ENCODE data around the gene PI16. TPM values are rescaled to one million over a fixed set of nuclear protein-coding genes. Genes with fewer than 3 reads are reported as not detected.

PI16 gene
- total RNA-seq, 2 donors from 2014 or later, result 1.2 to 2.6 TPM

GRCh38 chr6:36980129-36980528 lies 25.6 kb downstream of the PI16 start:
- intact Hi-C loops (cut with DNase I), result loop anchor here (10.0 kb wide), 1 partner anchor 215 kb away; no protein-coding TSS in a partner anchor
- DNase-seq, result no peak
- Histone ChIP-seq H3K4me3 (no peak overlapping the region), H3K36me3 (peaks cover 21% of the 10 kb centered on the region), H3K9me3 (no peaks in the 10 kb centered on the region), H3K27ac (no peak overlapping the region), H3K9ac (ENCODE audit: low read depth in 2 of 2, low read length in 2 of 2) (no peak overlapping the region), H3K27me3 (no peaks in the 10 kb centered on the region), H3K4me1 (peaks cover 2% of the 10 kb centered on the region)
- TF ChIP-seq CTCF (IDR thresholded peaks at IDR 0.05), result no peak

- no peak for TF ChIP-seq CTCF (IDR thresholded peaks at IDR 0.05)
- no peak overlapping the region for H3K27ac ChIP-seq
- peaks cover 2% of the 10 kb centered on the region for H3K4me1 ChIP-seq
- intact Hi-C loops (cut with DNase I), result loop anchor here (10.0 kb wide), 1 partner anchor 216 kb away; no protein-coding TSS in a partner anchor
- H3K4me3 ChIP-seq, result no peak overlapping the region
- no peaks in the 10 kb centered on the region for H3K27me3 ChIP-seq
- no peaks in the 10 kb centered on the region for H3K9me3 ChIP-seq
- no peak overlapping the region for H3K9ac ChIP-seq (ENCODE audit: low read depth in 2 of 2, low read length in 2 of 2)
- peaks cover 16% of the 10 kb centered on the region for H3K36me3 ChIP-seq
- DNase-seq, result no peak
Observed at GRCh38 chr6:36980876-36981619, 26.5 kb downstream of the PI16 start.

DNA sequence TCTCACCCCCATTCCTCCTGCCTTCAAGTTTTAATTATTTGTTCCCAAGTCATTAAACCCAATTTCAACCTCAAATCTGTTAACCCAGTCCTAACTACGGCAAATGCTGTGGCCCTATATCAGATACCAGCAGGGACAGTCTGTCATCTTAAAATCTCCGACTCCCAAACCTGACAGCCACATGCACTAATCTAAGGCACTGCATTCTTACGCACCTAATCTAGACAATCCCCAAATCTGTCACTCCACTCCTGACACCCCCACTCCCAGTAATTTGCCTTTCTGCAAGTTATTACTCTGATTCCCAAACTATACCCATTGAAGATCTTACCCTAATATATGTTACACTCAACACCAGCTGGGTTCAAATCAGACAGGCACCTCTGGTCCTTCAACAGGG lies 29.0 kb downstream of the PI16 start:
- no peaks in the 10 kb centered on the region for H3K9me3 ChIP-seq
- no peak overlapping the region for H3K9ac ChIP-seq (ENCODE audit: low read depth in 2 of 2, low read length in 2 of 2)
- H3K27ac ChIP-seq, result no peak overlapping the region
- no peak overlapping the region for H3K4me3 ChIP-seq
- intact Hi-C loops (cut with DNase I), result loop anchor here (10.0 kb wide), 1 partner anchor 219 kb away; no protein-coding TSS in a partner anchor
- DNase-seq, result no peak
- H3K36me3 ChIP-seq, result no peaks in the 10 kb centered on the region
- TF ChIP-seq CTCF (IDR thresholded peaks at IDR 0.05), result no peak
- peaks cover 2% of the 10 kb centered on the region for H3K4me1 ChIP-seq
- no peaks in the 10 kb centered on the region for H3K27me3 ChIP-seq

GRCh38 chr6:36984581-36985416 lies 30.3 kb downstream of the PI16 start:
- Histone ChIP-seq H3K9me3 (no peaks in the 10 kb centered on the region), H3K4me1 (peaks cover 2% of the 10 kb centered on the region), H3K4me3 (peak overlapping the region; percentile 95), H3K9ac (ENCODE audit: low read depth in 2 of 2, low read length in 2 of 2) (peak overlapping the region; percentile 75 to 84), H3K27ac (peak overlapping the region; percentile 95), H3K27me3 (no peaks in the 10 kb centered on the region), H3K36me3 (no peaks in the 10 kb centered on the region)
- intact Hi-C loops (cut with DNase I), result loop anchor here (10.0 kb wide), 1 partner anchor 220 kb away; no protein-coding TSS in a partner anchor
- no peak for TF ChIP-seq CTCF (IDR thresholded peaks at IDR 0.05)
- DNase-seq, result peak; percentile 53

- H3K9me3 ChIP-seq, result no peaks in the 10 kb centered on the region
- DNase-seq, result peak; percentile 39
- TF ChIP-seq CTCF (IDR thresholded peaks at IDR 0.05), result no peak
- no peaks in the 10 kb centered on the region for H3K27me3 ChIP-seq
- H3K4me3 ChIP-seq, result peak overlapping the region; percentile 95
- H3K27ac ChIP-seq, result peak overlapping the region; percentile 95
- peaks cover 2% of the 10 kb centered on the region for H3K4me1 ChIP-seq
- intact Hi-C loops (cut with DNase I), result loop anchor here (10.0 kb wide), 1 partner anchor 221 kb away; no protein-coding TSS in a partner anchor
- peak overlapping the region; percentile 84 to 90 for H3K9ac ChIP-seq (ENCODE audit: low read depth in 2 of 2, low read length in 2 of 2)
- H3K36me3 ChIP-seq, result no peaks in the 10 kb centered on the region
Observed at GRCh38 chr6:36985417-36985807, 30.9 kb downstream of the PI16 start.
